GM21576 (cell line): ENCODE measurements around the gene FAM81A.
"Not testable (repeated sequence)": the region's sequence is repeated elsewhere in the genome, so short reads cannot be mapped to it uniquely, and the experiment has no call there.

ENCODE experiments used
- ATAC-seq: cut with Tn5 transposase; IDR thresholded peaks from one replicate; pipeline ENCODE4 v1.9.1; 2021; ENCODE audit warnings: mild to moderate bottlenecking, moderate library complexity; ENCODE audit not compliant: unreplicated experiment

FAM81A gene

DNA sequence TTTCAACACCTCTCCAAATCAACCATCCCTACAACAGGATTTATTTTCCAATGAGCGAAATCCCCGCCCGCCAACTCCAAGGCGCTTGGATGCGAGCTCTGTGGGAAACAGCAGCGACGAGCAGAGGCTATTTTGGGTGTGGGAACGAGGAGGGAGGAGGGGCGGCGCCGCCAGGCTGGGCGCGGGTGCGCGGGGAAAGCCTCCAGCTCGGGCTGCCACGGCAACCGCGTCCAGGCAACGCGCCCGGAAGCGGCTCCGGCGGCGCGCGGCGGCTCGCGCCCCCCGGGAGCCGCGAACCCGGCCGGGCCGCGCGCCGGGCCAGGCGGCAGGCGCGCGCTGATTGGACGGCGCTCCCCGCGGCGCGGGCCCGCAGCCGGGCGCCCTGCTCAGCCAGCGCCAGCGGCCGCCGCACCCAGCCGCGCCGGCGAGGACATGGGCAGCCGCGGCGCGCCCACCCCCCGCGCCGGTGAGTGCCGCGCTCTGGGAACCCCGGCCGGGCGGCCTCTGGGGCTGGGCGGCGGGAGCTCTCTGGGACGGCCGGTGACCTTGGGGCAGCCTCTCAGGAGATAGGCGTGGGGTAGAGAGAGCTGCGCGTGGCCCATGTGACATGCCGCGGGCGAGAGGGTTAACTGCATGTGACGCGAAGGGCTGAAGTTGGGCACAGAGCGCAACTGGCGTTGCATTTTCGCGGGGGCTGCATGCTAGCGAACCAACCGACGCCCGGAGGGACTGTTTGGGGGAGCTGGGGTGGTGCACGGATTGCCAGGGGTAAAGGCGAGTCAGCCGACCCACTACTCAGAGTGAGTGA, at the start of gene FAM81A:
Gene FAM81A (plus strand): TSS at position 370 of the 808 bp plus-strand sequence. CDS start 20,441 bp downstream, outside the sequence.
- ATAC-seq = peak; percentile 60

DNA sequence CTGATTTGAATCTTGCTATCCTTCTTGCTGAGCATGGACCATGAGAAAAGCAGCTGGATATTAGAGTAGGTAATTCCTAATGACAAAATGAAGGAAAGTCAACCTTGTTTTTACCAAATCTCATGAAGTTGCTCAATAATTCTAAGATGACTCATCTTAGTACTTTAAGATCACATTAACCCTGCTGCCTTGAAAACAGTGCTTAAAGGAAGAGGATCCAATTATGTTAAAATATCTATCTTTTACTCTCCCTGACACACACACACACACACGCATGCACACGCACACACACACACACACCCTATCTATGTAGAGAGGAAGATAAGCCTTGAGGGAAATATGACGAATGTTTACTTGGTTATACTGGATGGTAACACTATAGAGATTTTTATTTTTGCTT, 49.3 kb upstream of the FAM81A start:
- no peak for ATAC-seq

DNA sequence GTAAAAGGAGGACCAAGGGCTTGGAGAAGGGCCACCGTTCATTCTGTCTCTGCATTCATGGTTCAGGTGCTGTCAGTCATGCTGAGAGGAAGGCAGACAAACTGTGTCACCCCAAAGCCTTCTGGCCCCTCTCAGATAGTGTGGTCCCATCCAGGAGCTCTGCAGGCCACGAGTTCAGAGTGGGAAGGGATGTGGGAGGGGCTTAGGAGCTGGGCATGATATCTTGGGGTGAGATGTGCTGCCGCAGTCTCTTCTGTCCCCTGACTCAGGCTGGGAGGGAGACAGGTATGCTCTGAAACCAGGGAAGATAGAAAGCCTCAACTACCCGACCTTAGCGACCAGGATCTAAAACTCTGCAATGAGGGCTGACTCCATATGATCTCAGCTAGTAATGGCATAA, 45.7 kb upstream of the FAM81A start:
- ATAC-seq = no peak

DNA sequence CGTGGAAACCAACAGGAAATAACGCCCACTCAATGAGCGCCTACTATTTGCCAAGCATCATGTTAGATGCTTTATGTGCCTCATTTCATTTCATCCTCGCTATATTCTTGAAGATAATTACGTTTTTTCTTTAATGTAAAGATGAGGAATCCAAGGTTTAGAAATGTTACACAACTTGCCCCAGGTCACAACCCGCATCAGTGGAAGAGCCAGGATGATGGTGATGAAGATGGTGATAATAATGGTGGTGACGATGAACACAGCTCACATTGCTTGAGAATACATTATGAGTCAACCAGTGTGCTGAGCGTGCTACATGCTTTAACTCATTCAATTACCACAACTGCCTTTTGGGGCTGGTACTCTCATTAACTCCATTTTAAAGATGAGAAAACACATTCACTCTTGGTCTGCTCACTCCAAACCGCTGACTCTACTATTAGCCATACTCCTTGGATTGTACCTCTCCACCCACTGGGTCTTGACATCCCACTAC, 43.8 kb upstream of the FAM81A start:
- no peak for ATAC-seq

DNA sequence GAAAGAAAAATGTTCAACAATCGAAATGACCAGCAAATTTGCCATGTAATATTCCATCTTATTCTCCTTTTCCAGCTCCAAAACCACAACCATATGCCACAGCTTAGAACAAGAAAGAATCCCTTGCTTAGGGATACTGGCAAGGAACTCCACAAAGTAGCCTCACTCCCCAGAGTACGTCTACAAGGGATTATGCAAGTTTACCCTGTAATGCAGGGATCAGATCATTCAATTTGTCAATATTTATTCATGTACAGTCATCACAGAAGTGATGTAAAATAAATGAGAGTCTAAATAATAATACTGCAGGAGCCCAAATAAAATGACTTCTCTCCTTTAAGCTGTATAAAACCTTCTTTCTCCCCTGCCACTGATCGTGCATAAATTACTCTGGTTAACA, 41.8 kb upstream of the FAM81A start:
- ATAC-seq = no peak

DNA sequence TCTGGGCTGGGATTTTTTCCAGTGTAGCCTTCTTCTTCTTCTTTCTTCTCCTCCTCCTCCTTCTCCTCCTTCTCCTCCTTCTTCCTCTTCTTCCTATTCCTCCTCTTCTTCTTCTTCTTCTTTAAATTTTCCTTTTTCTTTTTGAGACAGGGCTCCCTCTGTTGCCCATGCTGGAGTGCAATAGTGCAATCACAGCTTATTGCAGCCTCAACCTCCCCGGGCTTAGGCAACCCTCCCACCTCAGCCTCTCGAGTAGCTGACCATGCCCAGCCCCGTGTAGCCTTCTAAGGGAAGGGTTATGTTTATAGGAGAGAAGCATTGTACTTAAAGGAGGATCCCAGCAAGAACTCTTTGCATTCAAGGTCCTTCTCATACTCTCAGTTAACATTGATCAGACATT, 41.3 kb upstream of the FAM81A start:
- ATAC-seq = no peak

DNA sequence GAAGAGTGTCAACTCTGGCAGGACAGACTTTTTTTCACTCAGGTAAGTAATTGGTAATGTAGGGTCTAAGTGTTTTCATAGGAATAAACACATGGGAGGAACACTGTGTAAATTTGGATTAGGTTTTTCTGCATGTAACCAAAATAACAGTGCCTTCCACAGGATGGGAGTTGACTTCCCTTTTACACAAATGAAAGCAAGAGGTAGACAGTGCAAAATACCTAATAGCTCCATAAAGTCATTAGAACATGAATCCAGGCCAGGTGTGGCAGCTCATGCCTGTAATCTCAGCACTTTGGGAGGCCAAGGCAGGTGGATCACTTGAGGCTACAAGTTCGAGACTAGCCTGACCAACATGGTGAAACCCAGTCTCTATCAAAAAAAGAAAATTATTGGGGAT, 39.8 kb upstream of the FAM81A start:
- ATAC-seq = no peak

DNA sequence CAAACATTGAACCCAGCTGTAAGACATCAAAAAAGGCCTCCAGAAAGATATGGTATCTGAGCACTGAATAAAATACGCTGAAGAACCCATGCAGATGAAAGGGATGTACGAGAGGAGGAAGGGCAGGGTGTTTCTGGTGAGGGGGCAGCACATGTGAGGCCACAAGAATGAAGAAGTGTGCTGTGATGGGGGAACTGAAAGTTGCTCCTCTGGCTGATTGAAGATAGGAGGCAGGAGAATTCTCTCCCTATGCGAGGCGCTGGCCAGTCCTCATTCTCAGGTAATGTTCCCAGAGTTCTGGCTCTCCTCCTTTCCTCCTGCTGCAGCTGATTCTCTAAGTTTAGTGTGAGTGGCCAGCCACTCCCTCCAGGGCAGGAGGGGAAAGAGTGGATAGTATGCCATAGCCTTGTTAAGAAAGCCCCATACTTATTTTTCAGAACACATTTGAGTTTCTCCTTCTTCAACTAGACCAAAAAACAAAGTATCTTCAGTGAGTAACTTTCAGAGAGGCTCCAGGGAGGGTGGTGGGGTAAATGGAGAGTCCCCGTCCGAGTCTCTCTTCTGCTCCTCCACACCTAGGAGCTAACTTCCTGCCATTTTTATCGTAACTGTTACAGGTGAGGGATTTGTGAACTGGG, 38.4 kb upstream of the FAM81A start:
- ATAC-seq = peak; percentile 83

DNA sequence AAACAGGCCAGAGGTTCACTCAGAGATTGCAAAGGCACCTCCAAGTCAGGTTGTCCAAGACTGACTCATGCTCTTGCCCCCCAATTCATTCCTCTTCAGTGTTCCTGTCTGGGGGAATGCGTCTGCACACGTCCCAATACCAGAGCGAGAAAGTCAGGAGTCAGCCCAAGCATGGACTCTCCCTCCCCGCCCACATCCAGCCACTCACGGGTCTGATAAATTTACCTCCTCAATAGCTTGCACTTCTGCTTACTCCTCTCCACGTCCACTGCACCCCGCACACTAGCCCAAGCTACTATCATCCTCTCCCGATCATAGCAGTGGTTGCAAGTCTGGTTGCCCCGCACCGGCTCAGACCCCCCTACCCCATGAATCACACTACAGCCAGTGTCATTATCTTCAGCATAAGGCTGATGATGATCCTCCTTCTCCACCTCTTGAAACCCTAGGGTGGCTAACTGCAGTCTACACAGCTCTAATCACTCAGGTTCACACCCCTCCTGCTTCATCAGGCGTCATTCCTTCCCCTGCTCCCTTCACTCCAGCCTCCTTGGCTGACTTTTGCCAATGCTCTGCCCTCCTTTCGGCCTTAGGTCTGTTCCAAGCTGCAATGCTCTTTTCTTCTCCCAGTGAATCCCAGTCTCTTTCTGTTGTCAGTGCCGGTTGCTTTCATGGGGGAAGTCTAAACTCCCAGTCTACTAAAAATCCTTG, 37.7 kb upstream of the FAM81A start:
- peak; percentile 29 for ATAC-seq

DNA sequence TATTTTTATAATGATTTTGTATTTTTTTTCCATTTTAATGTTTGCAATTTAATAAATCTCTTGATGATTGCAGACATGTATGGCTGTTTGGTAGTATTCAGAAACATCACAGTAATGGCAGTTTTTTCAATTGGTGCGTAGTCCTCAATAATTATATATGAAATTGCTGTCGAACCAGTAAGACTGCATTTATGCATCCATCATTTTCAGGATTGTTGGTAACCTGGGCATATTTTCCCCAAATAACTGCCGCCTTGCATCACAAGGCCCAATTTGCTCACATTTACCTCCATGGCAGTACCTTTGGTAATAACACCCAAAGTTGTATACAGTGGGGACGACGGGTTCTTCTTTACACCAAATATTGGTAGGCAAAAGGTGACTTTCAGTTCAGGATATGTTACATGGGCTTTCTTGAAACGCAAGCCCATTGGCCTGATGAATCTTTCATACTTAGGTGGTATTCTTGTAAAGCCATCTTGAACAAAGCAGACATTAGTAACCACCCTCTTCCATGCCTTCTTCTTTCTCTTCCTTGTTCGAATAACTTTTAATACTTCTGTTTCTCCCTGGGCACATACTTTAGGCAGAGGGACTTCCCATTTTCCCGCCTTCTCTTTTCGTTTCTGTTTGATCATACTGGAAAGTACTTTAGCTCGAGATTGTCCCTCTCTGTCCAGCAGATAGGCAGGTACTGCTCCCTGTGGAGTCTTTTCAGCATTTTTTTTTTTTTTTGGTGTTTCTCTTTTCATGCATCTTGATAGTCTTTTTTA, 36.7 kb upstream of the FAM81A start:
- ATAC-seq = not testable (repeated sequence)

DNA sequence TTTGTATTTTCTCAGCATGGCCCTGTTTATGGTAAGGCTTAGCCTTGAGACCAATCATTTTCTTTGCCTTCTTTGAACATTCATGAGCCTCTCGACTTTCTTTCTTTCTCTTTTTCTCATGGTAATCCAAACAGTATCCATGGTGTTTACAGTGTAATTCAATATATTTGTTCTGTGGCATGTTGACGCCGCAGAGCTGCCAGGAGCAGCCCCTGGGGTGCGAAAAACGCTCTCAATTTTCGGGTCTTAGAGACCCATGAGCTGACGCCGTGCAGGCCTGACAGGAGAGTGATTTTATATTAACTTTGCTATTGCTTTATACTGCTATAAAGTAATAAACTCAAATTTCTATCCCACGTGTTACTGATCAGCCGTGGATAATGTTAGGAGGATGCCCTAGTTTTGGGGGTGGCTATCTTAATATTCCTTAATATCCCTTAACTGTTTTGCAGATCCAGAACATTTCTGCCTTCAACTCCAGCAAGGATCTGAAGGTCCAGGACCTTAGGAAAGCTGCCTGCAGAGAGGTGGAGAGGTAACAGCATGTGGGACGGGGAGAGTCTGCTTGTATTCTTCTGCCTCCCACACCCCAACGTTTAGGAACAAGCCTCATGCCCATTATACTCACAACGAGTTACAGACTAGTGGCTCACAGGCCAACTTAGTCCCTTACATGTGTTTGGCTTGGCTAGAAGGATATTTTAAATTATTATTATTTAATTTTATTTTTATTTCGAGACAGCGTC, 36.0 kb upstream of the FAM81A start:
- ATAC-seq = no peak

DNA sequence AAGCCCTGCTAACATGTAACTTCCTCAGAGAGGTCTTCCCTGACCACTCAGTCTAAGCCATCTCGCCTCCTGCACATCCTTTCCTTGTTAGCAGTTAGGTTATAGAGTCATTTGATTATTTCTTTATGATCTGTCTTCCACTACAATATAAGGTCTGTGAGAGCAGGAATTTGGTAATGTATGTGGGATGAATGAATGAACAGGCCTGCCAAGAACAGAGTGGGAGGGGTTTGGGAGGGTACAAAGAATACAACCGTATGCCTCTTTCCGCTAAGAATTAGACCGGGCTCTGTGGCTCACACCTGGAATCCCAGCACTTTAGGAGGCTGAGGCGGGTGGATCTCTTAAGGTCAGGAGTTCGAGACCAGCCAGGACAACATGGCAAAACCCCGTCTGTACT, 32.9 kb upstream of the FAM81A start:
- ATAC-seq = no peak

DNA sequence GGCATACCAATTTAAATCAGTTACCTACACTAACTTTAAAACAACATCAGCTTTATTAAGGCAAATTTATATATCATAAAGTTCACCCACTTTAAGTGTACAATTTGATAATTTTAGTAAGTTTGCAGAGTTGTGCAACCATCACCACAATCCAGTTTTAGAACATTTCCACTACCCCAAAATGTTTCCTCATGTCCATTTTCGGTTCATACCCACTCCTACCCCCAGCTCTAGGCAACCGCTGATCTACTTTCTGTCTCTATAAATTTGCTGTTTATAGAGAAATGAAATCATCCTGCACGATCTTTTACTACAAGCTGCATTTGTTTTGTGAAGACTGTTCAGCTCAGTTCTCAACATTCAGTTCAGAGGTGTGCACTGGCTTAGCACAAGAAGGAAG, 31.5 kb upstream of the FAM81A start:
- ATAC-seq = no peak

DNA sequence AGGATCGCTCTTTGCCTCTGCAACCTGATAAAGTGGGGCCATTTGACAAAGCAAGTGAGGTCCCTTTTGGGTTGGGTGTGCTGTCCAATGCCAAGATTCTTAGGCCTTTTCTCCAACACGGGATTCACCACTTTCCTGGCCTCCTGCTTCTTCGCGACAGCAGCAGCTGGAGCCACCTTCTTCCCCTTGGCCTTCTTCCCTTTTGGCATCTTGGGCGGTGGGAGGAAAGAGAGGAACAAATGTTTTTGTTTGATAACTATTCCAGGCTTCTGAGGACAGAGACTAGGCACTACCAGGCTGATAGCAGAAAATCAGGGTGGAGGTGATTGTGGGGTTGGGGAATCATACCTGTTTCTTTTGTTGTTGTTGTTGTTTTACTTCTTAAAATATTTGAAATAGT, 30.0 kb upstream of the FAM81A start:
- no peak for ATAC-seq

DNA sequence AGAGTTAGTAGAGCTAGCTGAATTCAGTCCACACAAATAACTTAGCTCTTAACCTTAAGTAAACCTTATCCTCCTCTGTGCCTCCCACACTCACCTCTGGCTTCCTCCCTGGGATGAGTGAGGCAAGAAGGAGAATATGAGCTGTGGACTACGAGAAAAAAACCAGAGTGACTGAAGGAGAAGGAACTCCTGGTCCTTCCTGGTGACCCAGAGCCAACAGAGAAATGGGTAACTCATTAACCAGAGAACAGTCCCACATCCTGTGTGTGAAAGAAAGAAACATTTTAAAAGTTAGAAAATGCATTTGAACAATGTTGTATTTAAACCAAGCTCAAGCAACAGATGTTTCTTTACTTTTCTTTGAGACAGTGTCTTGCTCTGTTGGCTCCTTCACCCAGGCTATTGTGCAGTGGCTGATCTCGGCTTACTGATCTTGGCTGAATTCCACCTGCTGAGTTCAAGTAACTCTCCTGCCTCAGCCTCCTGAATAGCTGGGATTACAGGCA, 27.5 kb upstream of the FAM81A start:
- no peak for ATAC-seq

DNA sequence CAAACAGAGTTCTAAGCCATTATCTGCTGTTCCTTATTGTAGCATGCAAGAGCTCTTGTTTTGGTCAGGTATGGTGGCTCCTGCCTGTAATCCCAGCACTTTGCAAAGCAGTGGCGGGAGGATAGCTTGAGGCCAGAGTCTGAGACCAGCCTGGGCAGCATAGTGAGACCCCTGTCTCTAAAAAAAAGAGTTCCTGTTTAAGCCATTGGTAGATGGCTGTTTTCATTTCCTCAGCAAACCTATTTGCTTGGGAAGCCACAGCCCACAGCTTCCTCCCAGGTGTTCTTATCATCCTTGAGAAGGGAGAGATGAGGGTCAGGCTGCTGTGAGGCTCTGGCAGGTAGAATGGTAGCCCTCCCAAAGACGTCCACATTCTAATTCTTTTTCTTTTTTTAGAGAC, 24.4 kb upstream of the FAM81A start:
- no peak for ATAC-seq

DNA sequence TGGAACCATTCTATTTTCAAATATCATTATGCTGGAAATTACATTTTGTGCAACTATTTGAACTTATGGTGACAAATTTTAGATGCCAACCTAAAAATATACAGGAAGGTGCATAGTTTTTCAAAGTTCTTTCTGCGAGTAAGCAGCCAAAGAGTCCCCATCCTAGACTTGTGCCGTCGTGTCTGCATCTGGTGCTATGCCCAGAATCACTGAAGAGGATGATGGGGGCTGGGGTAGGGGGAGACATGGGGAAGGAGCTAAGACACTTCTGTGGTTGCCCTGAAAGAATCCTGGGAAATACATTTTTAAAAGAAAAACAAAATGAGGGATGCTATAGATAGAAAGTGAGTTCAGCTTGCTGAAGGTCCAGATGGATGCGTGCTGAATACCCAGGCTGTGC, 21.2 kb upstream of the FAM81A start:
- no peak for ATAC-seq

DNA sequence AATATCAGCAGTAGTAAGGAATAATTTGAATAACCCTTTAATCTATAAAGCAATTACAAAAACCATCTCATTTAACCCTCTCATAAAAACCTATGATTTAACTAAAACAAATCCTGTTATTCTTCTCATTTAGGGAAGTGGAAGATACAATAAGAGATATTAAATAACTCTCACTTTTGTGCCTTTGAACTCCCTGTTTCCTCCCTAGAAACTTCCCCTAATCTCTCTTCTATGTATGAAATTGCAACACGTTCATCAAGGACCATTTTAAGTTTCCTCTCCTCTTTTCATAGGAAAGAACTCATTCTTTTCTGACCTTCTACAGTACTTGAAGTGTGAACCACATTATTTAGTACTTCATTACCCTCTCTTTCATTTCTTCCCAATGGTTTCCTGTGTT, 18.8 kb upstream of the FAM81A start:
- ATAC-seq = no peak

DNA sequence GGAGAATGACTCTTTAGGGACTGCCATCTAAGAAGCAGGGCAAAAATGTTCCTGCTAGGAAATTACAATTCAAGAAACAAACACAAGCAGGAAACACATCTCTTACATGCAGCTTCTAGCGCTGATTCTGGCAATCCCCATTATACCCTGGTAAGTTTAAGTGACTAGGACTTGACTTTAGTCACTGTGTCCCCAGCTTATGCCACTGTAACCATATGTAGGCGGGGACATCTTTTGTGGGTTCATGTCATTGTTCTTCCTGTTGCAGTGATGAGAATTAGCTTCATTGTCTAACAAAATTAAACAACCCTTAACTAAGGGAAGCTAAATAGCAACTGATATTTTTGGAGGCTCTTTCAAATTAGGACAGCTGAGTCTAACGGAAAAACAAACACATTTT, 17.9 kb upstream of the FAM81A start:
- no peak for ATAC-seq

DNA sequence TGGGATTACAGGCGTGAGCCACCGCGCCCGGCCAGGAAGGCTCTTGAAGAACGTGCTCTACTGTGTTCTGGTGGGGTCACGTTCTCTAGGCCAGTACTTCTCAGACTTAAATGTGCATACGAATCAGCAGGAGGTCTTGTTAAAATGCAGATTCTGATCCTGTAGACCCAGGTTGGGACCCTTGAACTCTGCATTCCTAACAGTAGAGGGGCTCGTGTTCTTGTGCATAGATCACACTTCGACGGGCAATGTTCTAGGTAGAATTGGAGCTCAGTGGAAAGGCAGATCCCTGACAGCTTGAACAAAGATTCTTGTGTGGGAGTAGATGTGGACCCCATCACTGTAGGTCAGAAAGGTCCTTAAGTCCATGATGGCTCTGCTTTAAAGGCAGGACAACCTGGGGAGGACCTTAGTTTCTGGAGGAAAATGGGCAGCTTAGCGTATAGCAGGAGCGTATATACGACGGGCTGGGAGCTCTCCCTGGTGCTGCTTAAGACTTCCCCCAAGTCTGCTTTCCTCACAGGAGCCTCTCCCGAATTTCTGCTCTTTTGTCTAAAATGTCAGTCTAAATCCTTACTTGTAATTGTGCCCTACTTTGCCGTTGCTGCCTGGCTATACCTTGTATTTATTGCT, 16.9 kb upstream of the FAM81A start:
- ATAC-seq = no peak
